HG02678 (cell line): ENCODE results near the gene PIEZO2.
A peak's percentile ranks its signal among the peaks of the same experiment; 100 is the strongest.
"Not testable (repeated sequence)": the region's sequence is repeated elsewhere in the genome, so short reads cannot be mapped to it uniquely, and the experiment has no call there.

Experiments
- ATAC-seq: cut with Tn5 transposase; IDR thresholded peaks from one replicate; pipeline ENCODE4 v1.9.1; 2021; ENCODE audit warnings: mild to moderate bottlenecking, moderate library complexity; ENCODE audit not compliant: unreplicated experiment

The PIEZO2 gene

DNA sequence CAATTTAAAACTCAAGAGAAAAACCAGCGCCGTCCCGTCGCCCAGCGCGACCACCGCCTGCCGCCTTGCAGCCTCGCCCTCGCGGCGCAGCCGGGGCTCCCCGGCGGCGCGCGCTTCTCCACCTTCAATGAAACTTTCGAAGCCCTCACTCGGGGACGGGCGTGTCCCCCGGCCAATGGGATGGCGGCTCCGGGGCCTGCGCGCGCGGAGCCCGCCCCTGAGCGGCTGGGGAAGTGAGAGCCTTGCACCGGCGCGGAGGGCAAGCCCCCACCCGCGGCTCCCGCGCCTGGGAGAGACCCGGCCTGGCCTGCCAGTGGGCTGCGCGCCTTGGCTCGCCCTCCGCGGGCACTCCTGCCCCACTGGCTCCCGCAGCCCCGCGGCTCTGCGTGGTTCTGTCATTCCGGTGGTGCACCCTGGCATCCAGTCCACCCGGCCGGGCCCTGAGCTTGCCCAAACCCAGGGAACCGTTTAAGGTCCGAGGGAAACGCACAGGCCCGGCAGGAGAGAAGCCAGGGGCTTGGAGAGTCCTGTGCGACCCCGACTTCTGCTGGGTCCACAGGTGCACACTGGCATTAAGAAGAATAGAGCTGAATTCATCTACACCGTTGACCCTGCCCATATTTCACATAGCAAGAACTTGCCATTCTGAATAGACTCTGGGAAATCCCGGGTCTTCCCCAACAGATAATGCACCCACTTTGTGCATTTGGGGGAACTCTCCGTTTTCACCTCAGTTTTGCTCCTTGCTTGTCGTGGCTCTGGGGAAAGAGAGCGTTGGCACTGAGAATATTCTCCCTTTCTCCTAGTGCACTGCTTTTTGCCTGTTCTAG lies at the start of gene PIEZO2:
Gene PIEZO2 (minus strand): TSS at position 129 of the 830 bp plus-strand sequence. CDS start 981 bp downstream, outside the sequence.
- ATAC-seq, result peak; percentile 90

DNA sequence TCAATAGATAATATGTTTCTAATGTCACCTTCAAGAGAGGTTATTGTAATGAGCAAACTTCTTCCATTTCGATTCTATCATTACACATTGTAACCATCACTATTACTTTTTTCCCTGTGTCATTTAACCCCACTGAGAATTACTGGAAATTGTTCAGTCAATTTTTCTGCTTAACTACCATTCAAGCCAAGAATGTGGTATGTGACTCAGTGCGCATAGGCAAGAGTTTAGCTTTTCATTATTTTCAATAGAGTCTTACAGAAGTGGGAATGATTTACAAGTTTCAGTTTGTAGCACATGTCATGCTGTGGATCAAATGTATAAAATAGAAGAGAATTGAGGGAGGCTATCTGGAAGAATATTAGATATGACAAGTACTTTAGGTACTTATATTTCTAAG lies 34.3 kb upstream of the PIEZO2 start:
- no peak for ATAC-seq

DNA sequence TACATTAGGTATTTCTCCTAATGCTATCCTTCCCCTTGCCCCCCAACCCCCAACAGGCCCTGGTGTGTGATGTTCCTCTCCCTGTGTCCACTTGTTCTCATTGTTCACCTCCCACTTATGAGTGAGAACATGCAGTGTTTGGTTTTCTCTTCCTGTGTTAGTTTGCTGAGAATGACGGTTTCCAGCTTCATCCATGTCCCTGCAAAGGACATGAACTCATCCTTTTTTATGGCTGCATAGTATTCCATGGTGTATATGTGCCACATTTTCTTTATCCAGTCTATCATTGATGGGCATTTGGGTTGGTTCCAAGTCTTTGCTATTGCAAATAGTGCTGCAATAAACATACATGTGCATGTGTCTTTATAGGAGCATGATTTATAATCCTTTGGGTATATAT lies 32.3 kb upstream of the PIEZO2 start:
- ATAC-seq, result not testable (repeated sequence)

DNA sequence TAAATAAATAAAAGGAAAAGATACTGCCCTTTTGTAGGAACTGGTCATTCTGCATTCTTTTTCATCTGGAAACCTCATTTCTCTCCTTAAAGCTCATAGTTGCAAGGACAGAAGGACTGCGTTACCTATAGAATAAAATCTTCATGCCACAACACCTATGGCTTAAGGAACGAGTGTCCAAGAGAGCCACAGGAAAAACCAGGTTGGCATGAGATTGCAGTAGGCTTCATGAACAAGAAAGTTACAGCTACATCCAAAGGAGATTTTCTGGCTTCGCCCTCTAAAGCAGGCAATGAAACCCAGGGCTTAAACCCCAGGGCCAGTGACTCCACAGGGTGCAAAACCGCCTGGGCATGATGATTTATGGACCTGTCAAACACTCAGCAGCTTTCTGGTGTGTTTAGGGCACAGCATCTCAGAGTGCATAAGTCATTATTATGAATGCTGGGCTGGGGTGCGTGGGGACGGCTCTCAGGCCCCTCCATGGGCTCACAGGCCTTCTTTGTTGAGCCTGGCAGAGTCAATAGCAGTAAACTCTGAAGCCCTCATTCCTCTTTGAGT lies 30.7 kb upstream of the PIEZO2 start:
- no peak for ATAC-seq

DNA sequence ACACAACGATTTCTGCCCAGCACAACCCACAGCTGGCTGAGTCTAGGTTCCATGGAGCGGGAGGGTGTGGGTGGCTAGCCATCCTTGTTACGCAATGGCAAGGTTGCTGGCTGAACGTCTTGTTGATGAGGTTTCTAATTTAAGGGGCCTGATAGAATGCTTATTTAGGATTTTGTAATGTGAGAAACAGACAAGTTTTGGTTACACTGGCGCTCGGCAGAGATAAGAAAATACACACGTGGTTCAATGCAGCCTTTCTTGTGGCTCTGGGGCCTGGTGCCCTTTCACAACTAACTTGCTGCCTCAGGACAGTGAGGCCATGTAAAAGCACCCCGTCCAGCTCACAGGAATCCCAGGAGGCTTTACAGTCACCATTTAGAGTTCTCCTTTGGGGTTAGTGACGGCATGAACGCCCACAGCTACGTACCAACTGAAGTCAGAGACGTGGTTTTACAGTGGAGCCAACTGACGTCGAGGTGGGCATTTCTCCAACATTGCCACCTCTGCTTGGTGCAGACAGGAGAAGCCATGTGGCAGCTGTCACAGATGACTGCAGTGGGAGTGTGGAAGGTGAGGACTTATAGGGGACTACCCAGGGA lies 29.7 kb upstream of the PIEZO2 start:
- ATAC-seq, result no peak

DNA sequence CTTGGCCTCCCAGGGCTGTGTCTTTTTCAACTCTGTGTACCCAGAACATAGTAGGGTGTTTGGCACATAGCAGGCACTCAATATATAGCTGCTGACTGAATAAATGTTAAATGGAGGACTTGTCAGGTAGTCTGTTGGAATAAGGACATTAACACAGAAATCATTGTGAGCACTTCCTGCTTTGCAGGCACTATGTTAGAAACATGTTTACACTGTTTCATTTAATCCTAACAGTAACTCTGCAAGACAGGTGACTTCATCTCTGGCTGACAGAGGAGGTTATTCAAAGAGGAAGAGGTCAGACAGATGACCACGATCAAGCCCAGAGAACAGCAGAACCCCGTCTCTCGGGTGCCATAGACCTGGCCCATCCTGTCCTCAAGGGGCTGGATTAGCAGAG lies 28.0 kb upstream of the PIEZO2 start:
- ATAC-seq, result no peak

DNA sequence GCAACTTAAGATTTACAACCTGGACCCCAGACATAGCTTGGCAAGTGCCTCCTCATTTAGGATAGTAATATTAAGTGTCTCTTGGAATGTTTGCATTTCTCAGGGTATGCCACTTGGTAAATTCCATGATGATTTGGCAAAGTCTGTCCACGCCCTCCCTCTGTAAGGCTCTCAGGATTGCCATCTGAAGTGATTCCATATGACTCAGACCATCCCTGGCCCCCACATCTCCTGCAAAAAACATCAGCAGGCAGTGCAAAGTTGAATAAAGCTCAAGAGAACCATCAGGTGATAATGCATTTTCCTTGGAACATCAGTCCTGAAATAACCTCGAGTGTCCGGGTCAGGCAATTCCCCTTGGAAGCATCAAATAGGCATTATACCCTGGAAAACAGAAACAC lies 27.1 kb upstream of the PIEZO2 start:
- no peak for ATAC-seq

DNA sequence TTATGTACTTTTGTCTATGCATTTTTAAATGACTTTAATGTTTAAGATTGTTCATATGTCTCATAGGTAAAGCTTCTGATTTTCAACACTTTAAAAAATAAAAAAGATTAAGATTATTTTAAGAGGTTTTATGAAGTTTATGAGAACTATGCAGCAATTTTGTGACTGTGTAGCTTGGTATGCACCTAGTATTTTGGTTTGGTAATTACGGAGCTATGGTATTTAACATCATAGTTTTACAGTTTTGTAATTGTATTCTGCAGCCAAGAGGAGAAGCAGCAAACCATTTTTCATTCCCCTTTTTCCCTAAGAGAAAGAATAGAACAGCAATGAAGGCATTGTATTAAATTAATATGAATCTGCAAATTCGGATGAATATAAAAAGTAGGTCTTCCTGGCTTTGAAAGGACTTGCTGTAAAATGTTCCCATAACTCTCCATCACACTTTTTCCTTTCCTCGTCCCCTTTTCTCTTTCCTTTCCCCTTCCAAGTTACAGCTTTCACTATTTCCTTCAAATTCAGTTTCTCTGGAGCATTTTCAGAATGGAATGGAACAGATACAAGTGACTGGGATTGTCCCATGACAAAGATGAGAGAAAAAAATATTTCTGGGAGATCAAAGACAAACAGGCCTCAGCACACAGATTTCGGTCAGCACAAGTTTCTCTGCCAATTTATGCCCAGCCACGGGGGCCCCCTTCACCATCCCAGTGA lies 26.1 kb upstream of the PIEZO2 start:
- no peak for ATAC-seq

DNA sequence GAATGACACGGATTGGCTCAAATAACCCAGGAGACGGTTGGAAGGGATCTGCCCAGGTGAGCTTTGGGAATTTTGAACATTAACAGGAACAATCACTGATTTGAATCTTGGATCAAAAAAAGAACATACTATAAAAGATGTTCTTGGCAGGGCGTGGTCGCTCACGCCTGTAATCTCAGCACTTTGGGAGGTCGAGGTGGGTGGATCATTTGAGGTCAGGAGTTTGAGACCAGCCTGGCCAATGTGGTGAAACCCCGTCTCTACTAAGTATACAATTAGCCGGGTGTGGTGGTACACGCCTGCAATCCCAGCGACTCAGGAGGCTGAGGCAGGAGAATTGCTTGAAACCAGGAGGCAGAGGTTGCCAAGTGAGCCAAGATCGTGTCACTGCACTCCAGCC lies 24.8 kb upstream of the PIEZO2 start:
- not testable (repeated sequence) for ATAC-seq

DNA sequence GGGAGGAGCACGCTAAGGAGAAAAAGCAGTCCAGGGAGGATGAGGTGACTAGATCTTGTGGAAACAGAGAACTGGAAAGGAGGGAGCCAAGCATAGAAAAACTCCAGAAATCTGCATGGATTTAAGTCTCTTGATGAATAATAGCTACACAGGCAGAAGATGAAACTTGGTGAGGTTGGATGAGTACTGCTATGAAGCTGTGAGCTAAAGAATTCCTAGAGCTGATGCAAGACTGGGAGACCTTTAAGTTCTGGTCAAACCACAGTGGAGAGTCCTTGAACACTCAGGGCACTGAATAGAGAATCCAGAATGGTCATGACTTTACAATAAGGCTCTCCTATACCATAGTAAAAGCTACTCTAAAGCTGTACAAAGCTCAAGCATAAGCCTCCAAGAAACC lies 18.4 kb upstream of the PIEZO2 start:
- ATAC-seq, result no peak

DNA sequence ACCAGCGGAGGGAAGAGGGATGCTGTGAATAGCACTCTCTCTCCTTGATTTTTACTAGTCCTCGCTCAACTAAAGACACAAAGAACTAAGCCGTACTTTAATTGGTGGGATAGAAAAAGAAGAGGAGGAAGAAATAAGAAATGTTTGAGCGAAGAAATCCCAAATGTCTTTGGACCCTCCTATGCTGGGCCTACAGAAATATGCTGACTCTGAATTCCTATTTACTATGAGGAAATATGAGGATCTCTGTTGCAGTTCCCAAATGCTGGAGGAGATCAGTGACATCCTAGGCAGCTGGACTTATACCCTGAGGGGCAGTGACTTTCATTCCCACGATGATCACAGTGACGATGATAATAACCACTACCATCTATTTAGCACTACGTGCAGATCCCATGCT lies 16.6 kb upstream of the PIEZO2 start:
- ATAC-seq, result no peak

DNA sequence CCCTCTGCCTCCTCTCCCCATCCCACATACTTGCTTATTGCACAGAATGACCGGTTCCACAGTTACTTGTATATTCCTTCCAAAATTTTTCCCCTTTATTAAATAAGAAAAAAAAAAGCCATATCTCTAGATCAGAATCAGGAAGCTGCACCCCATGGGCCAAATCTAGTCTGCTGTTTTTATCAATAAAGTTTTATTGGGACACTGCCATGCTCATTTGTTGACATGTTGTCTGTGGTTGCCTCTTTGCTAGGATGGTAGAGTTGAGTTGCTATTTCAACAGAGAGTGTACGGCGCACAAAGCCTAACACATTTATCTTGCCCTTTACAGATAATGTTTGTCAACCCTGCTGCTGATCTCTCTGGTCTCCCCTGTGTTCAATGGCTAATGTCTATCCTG lies 15.8 kb upstream of the PIEZO2 start:
- ATAC-seq, result no peak

DNA sequence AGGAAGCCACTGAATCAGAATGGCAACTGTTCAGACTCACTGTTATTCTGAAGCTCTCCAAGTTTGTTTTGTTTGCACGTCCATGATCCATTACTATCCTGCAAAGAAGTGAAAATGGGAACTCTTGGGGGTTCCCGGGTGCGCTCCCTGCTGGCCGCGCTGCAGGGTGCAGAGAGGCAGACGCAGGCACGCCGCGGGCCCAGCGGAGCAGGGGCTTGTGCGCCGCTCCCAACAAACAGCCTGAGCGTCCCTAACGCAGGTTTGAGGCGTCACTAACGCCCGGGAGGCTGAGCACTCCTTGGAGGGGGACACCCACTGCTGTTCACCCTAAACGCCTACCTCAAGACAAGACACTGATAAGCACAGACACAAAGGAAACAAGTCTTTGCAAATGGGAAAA lies 14.3 kb upstream of the PIEZO2 start:
- peak; percentile 51 for ATAC-seq

DNA sequence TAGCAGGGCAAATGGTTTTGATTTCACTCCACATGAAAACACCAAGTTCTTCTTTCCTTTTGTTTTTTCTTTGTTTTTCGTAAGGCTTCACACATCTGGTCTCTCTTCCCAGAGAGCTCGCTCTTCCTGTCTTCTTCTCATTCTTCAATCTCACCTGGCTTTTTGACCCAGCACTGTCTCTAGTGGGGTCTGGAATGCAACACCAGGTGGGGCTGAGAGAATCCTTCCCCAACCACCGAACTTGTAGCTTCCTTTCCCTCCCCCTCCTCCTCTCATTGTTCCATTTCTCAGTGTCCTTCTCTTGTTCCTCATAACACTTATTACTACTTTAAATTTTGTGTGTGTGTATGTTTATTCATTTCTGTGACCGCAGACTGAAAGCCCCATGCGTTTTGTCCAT lies 13.5 kb upstream of the PIEZO2 start:
- ATAC-seq, result no peak

DNA sequence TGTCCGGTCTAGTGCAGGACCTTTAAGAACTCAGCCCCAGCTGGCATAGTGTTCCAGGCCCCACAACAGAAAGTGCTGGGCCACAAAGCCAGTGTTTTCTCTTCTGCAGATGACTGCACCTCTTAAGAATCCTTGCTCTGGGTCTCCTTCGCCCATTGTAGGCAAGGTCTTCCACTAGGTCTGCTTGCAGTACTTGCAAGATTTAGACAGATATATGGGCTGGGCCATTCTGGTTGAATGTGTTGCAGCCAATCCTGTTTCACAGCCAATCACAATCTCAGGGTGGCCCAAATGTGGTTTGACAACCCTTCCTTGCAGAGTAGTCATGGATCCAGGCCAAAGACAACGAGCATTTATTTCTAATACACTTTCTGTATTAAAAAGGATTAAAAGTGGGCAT lies 13.1 kb upstream of the PIEZO2 start:
- no peak for ATAC-seq

DNA sequence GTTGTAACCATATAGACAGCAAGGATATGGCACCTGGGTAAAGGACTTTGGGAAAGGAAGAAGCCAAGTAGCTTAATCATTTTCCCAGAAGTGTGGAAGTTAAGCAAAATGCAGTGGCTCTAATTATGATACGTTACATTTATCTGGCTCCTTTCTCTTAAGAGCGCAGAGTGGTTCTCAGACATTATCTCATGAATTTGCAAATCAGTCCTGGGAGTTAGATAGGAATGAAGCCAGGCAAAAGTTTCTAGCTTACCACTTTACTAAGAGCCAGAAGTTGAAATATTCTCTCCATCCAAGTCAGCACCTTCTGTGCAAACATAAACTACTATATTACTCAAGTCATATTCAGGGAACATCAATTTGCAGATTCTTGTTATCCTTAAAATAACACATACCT lies 10.9 kb upstream of the PIEZO2 start:
- ATAC-seq, result no peak

DNA sequence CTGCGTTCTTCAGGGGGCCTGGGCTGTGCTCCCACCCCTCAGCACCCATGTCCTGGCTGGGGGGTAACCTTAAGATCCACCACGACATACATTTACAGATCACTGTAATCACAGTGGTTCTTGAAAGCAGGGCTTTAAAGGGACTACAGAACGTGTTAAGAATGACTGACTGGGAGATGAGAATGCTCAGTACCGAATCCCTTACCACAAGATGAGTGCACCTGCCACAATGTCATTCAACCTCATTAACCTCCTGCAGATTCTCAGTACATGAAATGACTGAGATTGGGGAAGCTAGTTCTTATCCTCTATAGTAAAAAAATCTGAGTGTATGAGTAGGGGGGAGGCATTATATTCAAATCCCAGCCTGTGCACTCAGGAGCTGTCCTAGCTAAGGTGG lies 10.5 kb upstream of the PIEZO2 start:
- no peak for ATAC-seq

DNA sequence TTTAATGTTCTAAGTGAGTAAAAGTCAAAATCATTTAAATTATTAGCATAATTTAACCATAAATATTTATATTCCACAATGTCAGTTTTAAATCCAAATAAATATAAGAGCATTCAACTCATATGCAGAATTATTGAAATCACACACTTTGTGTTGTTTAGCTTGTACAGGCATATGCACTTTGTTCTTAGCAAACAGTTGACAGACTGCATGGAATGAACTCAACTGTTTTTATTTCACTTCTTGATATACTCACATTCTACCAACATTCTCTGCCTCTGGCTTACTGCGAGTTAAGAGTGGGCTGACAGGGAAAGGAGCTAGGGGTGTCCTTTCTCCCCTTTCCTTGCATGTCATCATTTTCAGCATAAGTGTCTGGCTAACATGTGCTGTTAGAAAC lies 7.6 kb upstream of the PIEZO2 start:
- ATAC-seq, result no peak

DNA sequence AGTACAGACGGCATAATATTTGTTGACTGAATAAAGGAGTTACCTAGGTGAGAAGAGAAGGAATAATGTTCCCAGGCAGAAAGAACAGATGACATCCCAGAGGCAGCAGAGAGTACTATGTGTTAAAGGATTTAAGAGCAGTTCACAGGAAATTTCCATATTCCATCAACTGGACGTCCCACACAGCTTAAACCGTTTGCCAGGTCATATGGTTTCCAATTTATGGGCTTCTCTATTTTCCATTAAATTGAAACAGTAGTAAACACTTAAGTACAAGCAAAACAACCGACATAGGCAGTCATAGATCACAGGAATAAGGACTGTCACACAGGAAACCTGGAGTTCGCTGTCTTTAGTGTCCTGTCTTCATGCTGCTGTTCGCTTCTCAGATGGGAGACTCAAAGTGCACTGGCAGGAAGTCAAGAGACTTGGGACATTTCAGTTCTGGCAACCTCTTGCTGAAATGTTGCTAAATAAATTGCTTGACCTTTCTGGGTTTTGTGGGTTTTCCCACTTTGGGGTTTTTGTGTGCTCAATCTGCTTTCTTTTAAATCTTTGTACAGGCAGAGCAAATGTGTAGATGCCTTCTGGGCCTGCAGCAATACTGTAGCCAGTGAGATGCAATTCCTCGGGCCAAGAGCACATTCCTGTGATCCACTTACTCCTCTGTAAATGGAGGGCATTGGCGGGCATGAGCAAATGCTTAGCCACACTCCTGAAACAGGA lies 5.8 kb upstream of the PIEZO2 start:
- ATAC-seq, result no peak

DNA sequence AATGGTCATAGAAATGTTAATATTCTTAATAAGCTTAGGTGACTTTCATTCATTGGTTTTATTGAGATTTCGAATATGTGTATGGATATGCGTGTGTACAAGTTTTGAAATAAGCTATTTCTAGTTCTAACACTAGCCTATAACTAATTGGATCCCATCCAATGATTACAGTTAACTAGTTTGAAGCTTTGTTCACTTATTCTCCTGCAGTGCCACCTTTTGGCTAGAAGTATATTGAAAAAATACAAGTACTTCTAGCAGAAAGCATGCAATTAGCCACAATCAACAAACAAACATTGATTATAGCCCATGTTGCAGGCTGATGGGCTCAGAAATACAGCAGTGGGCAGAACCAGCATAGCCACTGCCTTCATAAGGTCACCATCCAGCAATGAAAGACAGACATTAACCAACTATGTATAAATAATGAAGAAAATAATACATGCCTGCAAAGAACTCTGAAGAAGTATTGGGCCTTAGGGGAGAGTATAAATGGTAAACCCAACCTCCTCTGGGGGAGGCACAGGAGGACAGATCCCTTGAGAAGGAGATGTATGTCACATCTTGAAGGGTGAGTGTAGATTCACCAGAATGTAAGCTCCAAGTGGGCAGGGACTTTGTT lies 5.1 kb upstream of the PIEZO2 start:
- ATAC-seq, result no peak

DNA sequence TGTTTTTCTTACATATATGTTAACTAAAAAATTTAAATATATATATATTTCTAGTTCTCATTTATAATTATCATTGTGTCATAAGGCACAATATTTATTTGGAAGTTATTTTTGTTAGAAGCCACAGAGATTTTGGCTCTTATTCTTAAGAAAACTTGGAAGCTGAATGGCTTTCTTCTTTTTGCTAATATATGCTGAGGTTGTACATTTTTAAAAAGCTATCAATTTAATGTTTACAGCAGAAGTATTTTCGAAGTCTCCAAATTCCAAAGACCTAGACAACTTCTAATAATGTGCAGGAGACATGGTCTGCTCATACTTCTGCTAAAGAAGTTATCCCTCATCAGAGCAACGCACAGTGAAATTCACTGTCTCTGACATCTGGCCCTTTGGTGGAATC lies 3.7 kb upstream of the PIEZO2 start:
- no peak for ATAC-seq
